GM12878 (cell line): Measurements from ENCODE around the gene ICA1. TPM values are rescaled to one million over a fixed set of nuclear protein-coding genes. Genes with fewer than 3 reads are reported as not detected.

Experiments
- ATF3 ChIP-seq: IDR thresholded peaks from 2 replicates; pipeline ENCODE4 v1.6.1; 2011; ENCODE audit warnings: low read depth, mild to moderate bottlenecking, low read length, moderate library complexity, borderline replicate concordance; ENCODE audit errors: extremely low read depth
- BCL3 ChIP-seq: IDR thresholded peaks from 2 replicates; pipeline ENCODE4 v1.6.1; 2011; ENCODE audit warnings: borderline replicate concordance, low read depth, mild to moderate bottlenecking, moderate library complexity, low read length; ENCODE audit not compliant: insufficient read depth, poor library complexity, severe bottlenecking
- CHD1 ChIP-seq: IDR thresholded peaks from 2 replicates; pipeline ENCODE4 v1.6.1; 2012; ENCODE audit warnings: low read depth, low read length, improper control_type of control experiment
- EED ChIP-seq: sonication (generic); IDR thresholded peaks from 2 replicates; pipeline ENCODE4 v1.6.1; 2016; ENCODE audit warnings: antibody characterized with exemption, low read depth
- ESRRA ChIP-seq: IDR thresholded peaks from 2 replicates; pipeline ENCODE4 v1.6.1; 2012; ENCODE audit warnings: mild to moderate bottlenecking, low read length, improper control_type of control experiment
- HCFC1 ChIP-seq: fragments of 150-350 bp; IDR thresholded peaks from 2 replicates; pipeline ENCODE4 v1.6.1; 2014; ENCODE audit warnings: low read length
- JUNB ChIP-seq: IDR thresholded peaks from 2 replicates; pipeline ENCODE4 v1.6.1; 2016; ENCODE audit warnings: antibody characterized with exemption, mild to moderate bottlenecking
- JUND ChIP-seq: IDR thresholded peaks from 2 replicates; pipeline ENCODE4 v1.6.1; 2012; ENCODE audit warnings: low read depth, mild to moderate bottlenecking, low read length, improper control_type of control experiment, moderate library complexity
- MTA2 ChIP-seq: fragments of 450-650 bp; IDR thresholded peaks from 2 replicates; pipeline ENCODE4 v1.6.1; 2016; ENCODE audit warnings: low read depth, mild to moderate bottlenecking, moderate library complexity
- NFXL1 ChIP-seq: fragments of 450-650 bp; IDR thresholded peaks from 2 replicates; pipeline ENCODE4 v1.6.1; 2017; ENCODE audit warnings: antibody characterized with exemption, mild to moderate bottlenecking, borderline replicate concordance
- NR2C2 ChIP-seq: IDR thresholded peaks from 2 replicates; pipeline ENCODE4 v1.6.1; 2011; ENCODE audit warnings: borderline replicate concordance, low read depth; ENCODE audit not compliant: control insufficient read depth, insufficient read length
- NR2F1 ChIP-seq: fragments of 450-650 bp; conservative IDR thresholded peaks from 2 replicates; pipeline ENCODE4 v1.6.1; 2017; ENCODE audit warnings: mild to moderate bottlenecking
- PAX5 ChIP-seq: IDR thresholded peaks from 2 replicates; pipeline ENCODE4 v1.6.1; 2011; ENCODE audit warnings: low read depth, low read length, borderline replicate concordance
- POLR2A ChIP-seq: IDR thresholded peaks from 2 replicates; pipeline ENCODE4 v1.6.1; 2011; ENCODE audit warnings: low read depth, mild to moderate bottlenecking, low read length
- PRDM15 ChIP-seq: fragments of 450-650 bp; formaldehyde crosslinking; IDR thresholded peaks from 2 replicates; pipeline ENCODE4 v1.4.0; 2020; ENCODE audit warnings: mild to moderate bottlenecking, moderate library complexity
- SKIL ChIP-seq: fragments of 450-650 bp; IDR thresholded peaks from 2 replicates; pipeline ENCODE4 v1.6.1; 2017; ENCODE audit warnings: mild to moderate bottlenecking, low read depth, inconsistent platforms; ENCODE audit not compliant: poor library complexity, severe bottlenecking
- SMC3 ChIP-seq: IDR thresholded peaks from 2 replicates; pipeline ENCODE4 v1.6.1; 2011; ENCODE audit warnings: low read length, improper control_type of control experiment, borderline replicate concordance
- STAT1 ChIP-seq: fragments of 450-650 bp; conservative IDR thresholded peaks from 2 replicates; pipeline ENCODE4 v1.6.1; 2014; ENCODE audit warnings: antibody characterized with exemption, mild to moderate bottlenecking
- STAT3 ChIP-seq: IDR thresholded peaks from 2 replicates; pipeline ENCODE4 v1.6.1; 2011; ENCODE audit warnings: low read depth, low read length, improper control_type of control experiment
- USF2 ChIP-seq: IDR thresholded peaks from 2 replicates; pipeline ENCODE4 v1.6.1; 2011; ENCODE audit warnings: low read depth, low read length, improper control_type of control experiment, borderline replicate concordance
- polyA plus RNA-seq, 11 experiments: library from polyadenylated mRNA; depleted of rRNA in 4 of 11; unstranded in 6 of 11; stranded (reverse) in 5 of 11; fragments of >200 nt; fragmentation: Nextera tagmentation in 4 of 11; fragmentation: Illumina TruSeq in 1 of 11; extraction: Ambion mirVana in 4 of 11; extraction: Trizol in 1 of 11; gene quantifications; 1 replicate in 1 of 11; 2 replicates in 10 of 11; pipeline versions ENCODE4 v1.2.1 to v1.2.3, GENCODE V29; 2011 to 2016; ENCODE audit warnings: inconsistent platforms in 2 of 11, missing spikeins in 2 of 11, low read depth in 1 of 11
- total RNA-seq, 4 experiments: library from RNA; depleted of rRNA in 3 of 4; stranded (reverse); fragments of >200 nt in 3 of 4; fragmentation: Illumina TruSeq in 1 of 4; extraction: Trizol in 1 of 4; gene quantifications; 2 replicates each; pipeline versions ENCODE4 v1.2.1 to v1.2.3, GENCODE V29; 2013 to 2021

The ICA1 gene
- total and polyA plus RNA-seq, 10 of the 15 experiments (the other 5 are each of a cell fraction or from before 2014, with no cell fraction given) = 1.3 to 35.1 (median 3.3) TPM

GRCh38 chr7:8131694-8132605, 130.0 kb downstream of the ICA1 start (continued):
- peak; percentile 62; the same call in 1 of the 2 replicates for TF ChIP-seq PAX5
- TF ChIP-seq HCFC1 = 0 out of 2 replicates have a peak, but pooled peaks have one; percentile 6
- no peak for TF ChIP-seq USF2
- no peak for TF ChIP-seq ATF3
- TF ChIP-seq NR2F1 = peak; percentile 71
- TF ChIP-seq STAT1 = no peak
- TF ChIP-seq SMC3 = peak; percentile 24; the same call in 1 of the 2 replicates
- peak; percentile 85 for TF ChIP-seq BCL3
- no peak for TF ChIP-seq CHD1
- peak; percentile 80 for TF ChIP-seq SKIL
- no peak for TF ChIP-seq NFXL1
- no peak for TF ChIP-seq JUNB
- TF ChIP-seq JUND = no peak
- TF ChIP-seq ESRRA = peak; percentile 81; the same call in 1 of the 2 replicates
- no peak for TF ChIP-seq STAT3
- TF ChIP-seq NR2C2 = no peak
- no peak for TF ChIP-seq POLR2A
- TF ChIP-seq MTA2 = peak; percentile 93
- no peak for TF ChIP-seq PRDM15
- TF ChIP-seq EED = peak; percentile 86
